Measurements from ENCODE around the gene COL27A1.

DNA sequence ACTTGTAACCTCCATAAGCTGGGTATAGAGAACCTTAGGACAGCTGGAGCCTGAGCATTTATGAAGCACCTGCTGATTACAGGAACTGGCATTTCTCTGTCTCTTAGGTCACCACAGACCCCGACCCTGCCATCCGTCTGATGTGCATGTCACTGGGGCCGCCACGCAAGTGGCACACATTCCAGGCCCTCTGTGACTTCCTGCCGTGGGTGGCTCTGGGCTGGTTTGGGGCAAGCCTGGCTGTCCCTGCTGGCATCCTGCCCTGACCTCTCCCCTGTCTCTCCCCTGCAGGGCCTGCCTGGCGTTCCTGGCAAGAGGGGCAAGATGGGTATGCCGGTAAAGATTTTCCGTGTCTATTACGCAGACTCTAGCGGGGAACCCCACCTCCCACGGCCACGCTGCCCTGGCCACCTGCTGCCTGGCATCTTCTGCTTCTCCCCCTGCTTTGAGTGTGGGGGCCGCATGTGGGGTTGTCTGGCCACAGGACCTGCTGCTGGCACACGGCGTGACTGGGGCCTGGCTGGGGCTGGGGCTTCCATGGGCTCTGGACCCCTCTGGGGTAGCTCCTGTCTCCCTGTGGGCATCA, 55.4 kb downstream of the COL27A1 start:
- TF ChIP-seq, protein P1, sequence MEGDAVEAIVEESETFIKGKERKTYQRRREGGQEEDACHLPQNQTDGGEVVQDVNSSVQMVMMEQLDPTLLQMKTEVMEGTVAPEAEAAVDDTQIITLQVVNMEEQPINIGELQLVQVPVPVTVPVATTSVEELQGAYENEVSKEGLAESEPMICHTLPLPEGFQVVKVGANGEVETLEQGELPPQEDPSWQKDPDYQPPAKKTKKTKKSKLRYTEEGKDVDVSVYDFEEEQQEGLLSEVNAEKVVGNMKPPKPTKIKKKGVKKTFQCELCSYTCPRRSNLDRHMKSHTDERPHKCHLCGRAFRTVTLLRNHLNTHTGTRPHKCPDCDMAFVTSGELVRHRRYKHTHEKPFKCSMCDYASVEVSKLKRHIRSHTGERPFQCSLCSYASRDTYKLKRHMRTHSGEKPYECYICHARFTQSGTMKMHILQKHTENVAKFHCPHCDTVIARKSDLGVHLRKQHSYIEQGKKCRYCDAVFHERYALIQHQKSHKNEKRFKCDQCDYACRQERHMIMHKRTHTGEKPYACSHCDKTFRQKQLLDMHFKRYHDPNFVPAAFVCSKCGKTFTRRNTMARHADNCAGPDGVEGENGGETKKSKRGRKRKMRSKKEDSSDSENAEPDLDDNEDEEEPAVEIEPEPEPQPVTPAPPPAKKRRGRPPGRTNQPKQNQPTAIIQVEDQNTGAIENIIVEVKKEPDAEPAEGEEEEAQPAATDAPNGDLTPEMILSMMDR (IDR thresholded peaks at IDR 0.05) = no peak
- TF ChIP-seq POLR2A (IDR thresholded peaks at IDR 0.05) = no peak
- no peak for TF ChIP-seq EP300 (IDR thresholded peaks at IDR 0.05)
- no peak for TF ChIP-seq POLR2AphosphoS5 (IDR thresholded peaks at IDR 0.05)
